Body of pancreas (tissue), 4 donors: ENCODE results near the gene SSX4B. TPM values are rescaled to one million over a fixed set of nuclear protein-coding genes. Genes with fewer than 3 reads are reported as not detected.
"Not testable (repeated sequence)": the region's sequence is repeated elsewhere in the genome, so short reads cannot be mapped to it uniquely, and the experiment has no call there.

Source experiments
- ATAC-seq: fragments of 150-250 bp; one replicate; pipeline ENCODE4 v1.9.1; 2016
- DNase-seq, 4 donors: peaks; one replicate each; pipeline ENCODE4 v3.0.0-alpha.2; 2019
- H3K27ac ChIP-seq, 4 donors: fragments of 200-600 bp; sonication (generic); 1 replicate in 3 of 4; 2 replicates in 1 of 4; pipeline versions ENCODE4 v1.5.1 to v1.6.1; 2016 to 2019; ENCODE audit warnings: mild to moderate bottlenecking in 1 of 4, mixed read lengths in 1 of 4, moderate library complexity in 1 of 4
- H3K27me3 ChIP-seq, 2 donors: fragments of 200-600 bp; sonication (generic); one replicate each; pipeline ENCODE4 v1.6.0; 2016; ENCODE audit warnings: mild to moderate bottlenecking in 1 of 2
- H3K36me3 ChIP-seq, 2 donors: fragments of 200-600 bp; sonication (generic); replicated peaks in 1 of 2; 2 replicates each; pipeline ENCODE4 v1.5.1; 2016; ENCODE audit warnings: low read depth in 2 of 2; ENCODE audit not compliant: insufficient read depth in 1 of 2
- H3K4me1 ChIP-seq: fragments of 200-600 bp; sonication (generic); one replicate; pipeline ENCODE4 v1.6.0; 2016
- H3K4me3 ChIP-seq, 2 donors: fragments of 200-600 bp; sonication (generic); 1 replicate in 1 of 2; 2 replicates in 1 of 2; pipeline ENCODE4 v1.5.1; 2016 to 2019
- H3K9me3 ChIP-seq, 3 donors: fragments of 200-600 bp; sonication (generic); 1 replicate in 2 of 3; 2 replicates in 1 of 3; pipeline ENCODE4 v1.5.1; 2016
- CTCF ChIP-seq, 7 experiments: fragments of 450-650 bp in 4 of 7; fragments of 200-600 bp in 3 of 7; sonication (generic) in 3 of 7; IDR thresholded peaks; one replicate each; pipeline ENCODE4 v1.5.1; 2016 to 2019; ENCODE audit warnings: antibody characterized with exemption in 7 of 7
- POLR2A ChIP-seq, 3 donors: fragments of 450-650 bp; IDR thresholded peaks; one replicate each; pipeline ENCODE4 v1.6.1; 2016; ENCODE audit warnings: antibody characterized with exemption in 3 of 3, mild to moderate bottlenecking in 2 of 3
- whole genome bisulfite sequencing, 2 donors: methylation state at CpG; one replicate each; pipeline ENCODE4 v1.1.5; 2017; 5-methylcytosine and 5-hydroxymethylcytosine counted together
- intact Hi-C: fragments of 100-400 bp; cut with DNase I; formaldehyde crosslinking; loops from one replicate; pipeline ENCODE4 v1.15.1; 2023
- total RNA-seq, 2 donors: library from RNA; depleted of rRNA; stranded (reverse); fragments of >200 nt; gene quantifications; one replicate each; pipeline ENCODE4 v1.1.0, GENCODE V29; 2016

SSX4B gene
- not detected for total RNA-seq

- H3K36me3 ChIP-seq, H3K4me1 ChIP-seq, intact Hi-C loops, H3K4me3 ChIP-seq, H3K27me3 ChIP-seq, ATAC-seq, H3K27ac ChIP-seq, H3K9me3 ChIP-seq, DNase-seq: not testable (repeated sequence)
- WGBS, 2 donors: no CpG with 5 or more reads among the region's 15 CpGs
These were observed at the start of gene SSX4B for GRCh38 chrX:48411860-48412259. Gene SSX4B, minus strand, starts transcription at chrX:48411960. Its CDS starts 588 bp downstream, at chrX:48411372.

- DNase-seq: no peak
- ATAC-seq: no peak
- intact Hi-C loops: no loop called here
- Histone ChIP-seq H3K27ac (no peak overlapping the region), H3K36me3 (no peaks in the 10 kb centered on the region), H3K4me3 (no peak overlapping the region), H3K27me3 (no peaks in the 10 kb centered on the region), H3K9me3 (no peaks in the 10 kb centered on the region), H3K4me1 (peaks cover 13% of the 10 kb centered on the region)
- 92 to 93% methylated on average over 5 to 9 of the region's 11 CpGs for WGBS, 2 donors
- TF ChIP-seq POLR2A (IDR thresholded peaks at IDR 0.05) (no peak), CTCF (IDR thresholded peaks at IDR 0.05) (no peak)
These were observed 48.8 kb upstream of the SSX4B start for GRCh38 chrX:48460606-48461005.

- no peak for TF ChIP-seq POLR2A (IDR thresholded peaks at IDR 0.05)
- no peak for TF ChIP-seq CTCF (IDR thresholded peaks at IDR 0.05)
- WGBS, 2 donors: 88 to 100% methylated on average over 2 to 3 of the region's 3 CpGs
- DNase-seq (no peak), ATAC-seq (no peak)
- no peak overlapping the region for H3K27ac ChIP-seq
- intact Hi-C loops: no loop called here
- no peaks in the 10 kb centered on the region for H3K27me3 ChIP-seq
- no peaks in the 10 kb centered on the region for H3K36me3 ChIP-seq
- H3K4me1 ChIP-seq: peaks cover 13% of the 10 kb centered on the region
- no peak overlapping the region for H3K4me3 ChIP-seq
- H3K9me3 ChIP-seq: no peaks in the 10 kb centered on the region
These were observed 48.3 kb upstream of the SSX4B start for GRCh38 chrX:48460031-48460430.

- H3K4me3 ChIP-seq: no peak overlapping the region
- H3K9me3 ChIP-seq: no peaks in the 10 kb centered on the region
- no peak overlapping the region for H3K27ac ChIP-seq
- 56 to 67% methylated on average over 3 to 6 of the region's 6 CpGs for WGBS, 2 donors
- ATAC-seq (no peak), DNase-seq (no peak)
- H3K27me3 ChIP-seq: no peaks in the 10 kb centered on the region
- no peaks in the 10 kb centered on the region for H3K36me3 ChIP-seq
- H3K4me1 ChIP-seq: peaks cover 13% of the 10 kb centered on the region
- intact Hi-C loops: no loop called here
- no peak for TF ChIP-seq POLR2A (IDR thresholded peaks at IDR 0.05)
- no peak for TF ChIP-seq CTCF (IDR thresholded peaks at IDR 0.05)
These were observed 47.7 kb upstream of the SSX4B start for GRCh38 chrX:48459483-48459882.

GRCh38 chrX:48458711-48459110 lies 47.0 kb upstream of the SSX4B start:
- no peaks in the 10 kb centered on the region for H3K27me3 ChIP-seq
- peak; percentile 31 to 59 (median 46) for DNase-seq
- peaks cover 13% of the 10 kb centered on the region for H3K4me1 ChIP-seq
- H3K27ac ChIP-seq: no peak overlapping the region
- peak; percentile 42 for ATAC-seq
- H3K4me3 ChIP-seq: no peak overlapping the region
- TF ChIP-seq POLR2A (IDR thresholded peaks at IDR 0.05) (no peak), CTCF (IDR thresholded peaks at IDR 0.05) (no peak)
- H3K36me3 ChIP-seq: no peaks in the 10 kb centered on the region
- WGBS, 2 donors: 54 to 80% methylated on average over 2 to 5 of the region's 6 CpGs
- intact Hi-C loops: no loop called here
- no peaks in the 10 kb centered on the region for H3K9me3 ChIP-seq
